GM18858 (cell line): ENCODE measurements around the gene PPM1E.
"Not testable (repeated sequence)": the region's sequence is repeated elsewhere in the genome, so short reads cannot be mapped to it uniquely, and the experiment has no call there.

Source experiments
- ATAC-seq: cut with Tn5 transposase; IDR thresholded peaks from one replicate; pipeline ENCODE4 v1.9.1; 2021; ENCODE audit not compliant: unreplicated experiment

Gene PPM1E

GRCh38 chr17:58778482-58778881 lies 22.8 kb downstream of the PPM1E start:
- ATAC-seq: not testable (repeated sequence)

GRCh38 chr17:58779446-58779845 lies 23.8 kb downstream of the PPM1E start:
- no peak for ATAC-seq

- no peak for ATAC-seq
These were observed 27.7 kb downstream of the PPM1E start for GRCh38 chr17:58783380-58783779.

- no peak for ATAC-seq
These were observed 29.4 kb downstream of the PPM1E start for GRCh38 chr17:58785097-58785496.

- no peak for ATAC-seq
These were observed 31.1 kb downstream of the PPM1E start for GRCh38 chr17:58786586-58787295.

- no peak for ATAC-seq
These were observed 32.5 kb downstream of the PPM1E start for GRCh38 chr17:58788199-58788598.

GRCh38 chr17:58789160-58789559 lies 33.5 kb downstream of the PPM1E start:
- ATAC-seq: no peak

- ATAC-seq: no peak
These were observed 34.2 kb downstream of the PPM1E start for GRCh38 chr17:58789831-58790230.

GRCh38 chr17:58794508-58794907 lies 38.9 kb downstream of the PPM1E start:
- ATAC-seq: not testable (repeated sequence)

GRCh38 chr17:58802188-58802587 lies 46.5 kb downstream of the PPM1E start:
- no peak for ATAC-seq

GRCh38 chr17:58806046-58806445 lies 50.4 kb downstream of the PPM1E start:
- no peak for ATAC-seq

- no peak for ATAC-seq
These were observed 53.2 kb downstream of the PPM1E start for GRCh38 chr17:58808609-58809563.

- ATAC-seq: no peak
These were observed 53.9 kb downstream of the PPM1E start for GRCh38 chr17:58809564-58809936.

GRCh38 chr17:58811290-58811689 lies 55.6 kb downstream of the PPM1E start:
- ATAC-seq: no peak

GRCh38 chr17:58813712-58814111 lies 58.1 kb downstream of the PPM1E start:
- ATAC-seq: no peak

- ATAC-seq: no peak
These were observed 63.0 kb downstream of the PPM1E start for GRCh38 chr17:58818654-58819053.

GRCh38 chr17:58822148-58823050 lies 66.7 kb downstream of the PPM1E start:
- ATAC-seq: no peak

GRCh38 chr17:58823051-58823525 lies 67.4 kb downstream of the PPM1E start:
- no peak for ATAC-seq

- no peak for ATAC-seq
These were observed 73.6 kb downstream of the PPM1E start for GRCh38 chr17:58829172-58829637.

GRCh38 chr17:58831780-58832179 lies 76.1 kb downstream of the PPM1E start:
- ATAC-seq: no peak

GRCh38 chr17:58832514-58832913 lies 76.9 kb downstream of the PPM1E start:
- no peak for ATAC-seq
